HepG2 (cell line): ENCODE data around the gene VIM. TPM values are rescaled to one million over a fixed set of nuclear protein-coding genes. Genes with fewer than 3 reads are reported as not detected.

ENCODE experiments used
- ARNTL ChIP-seq: sonication (generic); formaldehyde crosslinking; IDR thresholded peaks from 2 replicates; pipeline ENCODE4 v1.4.0; 2020; ENCODE audit warnings: mild to moderate bottlenecking, missing genetic modification reagents
- CAMTA2 ChIP-seq: sonication (generic); formaldehyde crosslinking; IDR thresholded peaks from 2 replicates; pipeline ENCODE4 v1.4.0; 2020; ENCODE audit warnings: mild to moderate bottlenecking, missing genetic modification reagents, borderline replicate concordance
- CCAR2 ChIP-seq: fragments of 200-400 bp; formaldehyde crosslinking; optimal IDR thresholded peaks from 2 replicates; pipeline ENCODE3; 2018; ENCODE audit warnings: low read depth, mild to moderate bottlenecking, low read length, moderate library complexity
- FIP1L1 ChIP-seq: fragments of 200-400 bp; formaldehyde crosslinking; IDR thresholded peaks from 2 replicates; pipeline ENCODE4 v1.6.1; 2018; ENCODE audit warnings: low read depth, mild to moderate bottlenecking, low read length, moderate library complexity, borderline replicate concordance; ENCODE audit not compliant: insufficient read depth
- KLF16 ChIP-seq, 2 experiments: sonication (generic) in 1 of 2; formaldehyde crosslinking in 1 of 2; IDR thresholded peaks; 2 replicates each; pipeline versions ENCODE4 v1.6.1 to v1.8.0; 2016 to 2023; ENCODE audit warnings: missing genetic modification reagents in 2 of 2, missing compliant biosample characterization in 1 of 2
- NKX3-1 ChIP-seq: sonication (generic); formaldehyde crosslinking; IDR thresholded peaks from 2 replicates; pipeline ENCODE4 v1.5.0; 2020; ENCODE audit warnings: missing genetic modification reagents
- PHF5A ChIP-seq: IDR thresholded peaks from one replicate; pipeline ENCODE4 v1.6.1; 2018; ENCODE audit warnings: low read depth, missing genetic modification reagents; ENCODE audit not compliant: unreplicated experiment
- POLR2AphosphoS2 ChIP-seq: IDR thresholded peaks from 2 replicates; pipeline ENCODE4 v1.6.1; 2011; ENCODE audit warnings: low read depth, low read length, improper control_type of control experiment
- RFXAP ChIP-seq: sonication (generic); formaldehyde crosslinking; IDR thresholded peaks from 2 replicates; pipeline ENCODE4 v1.4.0; 2020; ENCODE audit warnings: missing genetic modification reagents, borderline replicate concordance
- ZNF24 ChIP-seq: fragments of 450-650 bp; IDR thresholded peaks from 2 replicates; pipeline ENCODE4 v1.6.1; 2017; ENCODE audit warnings: antibody characterized with exemption, mild to moderate bottlenecking
- ZNF326 ChIP-seq: sonication (generic); formaldehyde crosslinking; IDR thresholded peaks from 2 replicates; pipeline ENCODE4 v1.4.0; 2020; ENCODE audit warnings: missing genetic modification reagents, borderline replicate concordance
- ZNF543 ChIP-seq: sonication (generic); formaldehyde crosslinking; IDR thresholded peaks from 2 replicates; pipeline ENCODE4 v1.4.0; 2020; ENCODE audit warnings: mild to moderate bottlenecking, missing genetic modification reagents
- ZNF709 ChIP-seq: sonication (generic); formaldehyde crosslinking; IDR thresholded peaks from 2 replicates; pipeline ENCODE4 v1.5.0; 2020; ENCODE audit warnings: mild to moderate bottlenecking, missing genetic modification reagents
- ZNF878 ChIP-seq: sonication (generic); formaldehyde crosslinking; IDR thresholded peaks from 2 replicates; pipeline ENCODE4 v1.8.1; 2023; ENCODE audit warnings: mild to moderate bottlenecking, missing genetic modification reagents, moderate library complexity
- polyA plus RNA-seq, 8 experiments: library from polyadenylated mRNA; depleted of rRNA in 3 of 8; stranded (reverse) in 7 of 8; unstranded in 1 of 8; fragments of >200 nt; fragmentation: Illumina TruSeq in 4 of 8; extraction: Trizol in 4 of 8; gene quantifications; 2 replicates each; pipeline versions ENCODE4 v1.2.1 to v1.2.3, GENCODE V29; 2011 to 2016; ENCODE audit warnings: low read depth in 4 of 8, missing spikeins in 1 of 8, mixed read lengths in 1 of 8; ENCODE audit not compliant: insufficient read depth in 1 of 8
- total RNA-seq, 5 experiments: library from RNA; depleted of rRNA; stranded (reverse); fragments of >200 nt; fragmentation: Illumina TruSeq; extraction: Trizol; gene quantifications; 2 replicates each; pipeline ENCODE4 v1.2.3, GENCODE V29; 2016; ENCODE audit warnings: low read depth in 1 of 5
- TF ChIP-seq, protein P1 (sequence below): IDR thresholded peaks from 2 replicates; pipeline ENCODE4 v1.6.1; 2012; ENCODE audit warnings: inconsistent platforms
- TF ChIP-seq, protein P2 (sequence below): sonication (generic); formaldehyde crosslinking; IDR thresholded peaks from 2 replicates; pipeline ENCODE4 v1.5.0; 2020; ENCODE audit warnings: mild to moderate bottlenecking, missing genetic modification reagents
- TF ChIP-seq, protein P3 (sequence below): IDR thresholded peaks from 2 replicates; pipeline ENCODE4 v1.6.1; 2018; ENCODE audit warnings: missing genetic modification reagents
- TF ChIP-seq, protein P4 (sequence below): sonication (generic); formaldehyde crosslinking; IDR thresholded peaks from 2 replicates; pipeline ENCODE4 v1.4.0; 2020; ENCODE audit warnings: missing genetic modification reagents
- TF ChIP-seq, protein P5 (sequence below): sonication (generic); formaldehyde crosslinking; IDR thresholded peaks from 2 replicates; pipeline ENCODE4 v1.5.0; 2020; ENCODE audit warnings: missing genetic modification reagents

Gene VIM
- total and polyA plus RNA-seq, 2 of the 13 experiments (the other 11 are each of a cell fraction or from before 2014, with no cell fraction given) = not detected

DNA sequence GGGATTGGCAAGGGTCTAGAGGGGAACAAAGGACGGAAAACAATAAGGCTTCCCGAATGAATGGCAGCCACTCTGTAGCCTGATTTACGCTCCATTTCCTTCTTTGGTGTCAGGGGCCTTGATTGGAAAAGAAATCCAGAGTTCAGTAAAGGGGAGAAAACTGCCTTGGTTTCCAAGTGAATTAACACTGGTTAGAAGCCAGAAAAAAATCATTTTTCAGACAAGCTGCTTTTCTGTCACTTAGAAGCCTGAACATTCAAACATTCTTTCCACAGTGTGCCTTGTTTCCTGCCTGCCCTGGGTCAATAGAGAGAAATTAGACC lies 26.3 kb upstream of the VIM start (continued):
- TF ChIP-seq FIP1L1 (no peak), CAMTA2 (CRISPR knock-in tag) (no peak), ZNF878 (0 out of 2 replicates have a peak, but pooled peaks have one; percentile 9), POLR2AphosphoS2 (no peak), ZNF543 (CRISPR knock-in tag) (0 out of 2 replicates have a peak, but pooled peaks have one; percentile 13), ZNF326 (CRISPR knock-in tag) (no peak), KLF16 (CRISPR knock-in tag; IDR thresholded peaks at IDR 0.05) (no peak), ZNF24 (no peak), NKX3-1 (CRISPR knock-in tag) (no peak), PHF5A (peak; percentile 8), ARNTL (CRISPR knock-in tag) (0 out of 2 replicates have a peak, but pooled peaks have one; percentile 13), RFXAP (CRISPR knock-in tag) (no peak), ZNF709 (CRISPR knock-in tag) (0 out of 2 replicates have a peak, but pooled peaks have one; percentile 15), CCAR2 (peak; percentile 32)
- TF ChIP-seq, protein P1, sequence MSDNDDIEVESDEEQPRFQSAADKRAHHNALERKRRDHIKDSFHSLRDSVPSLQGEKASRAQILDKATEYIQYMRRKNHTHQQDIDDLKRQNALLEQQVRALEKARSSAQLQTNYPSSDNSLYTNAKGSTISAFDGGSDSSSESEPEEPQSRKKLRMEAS = no peak
- TF ChIP-seq, protein P2, sequence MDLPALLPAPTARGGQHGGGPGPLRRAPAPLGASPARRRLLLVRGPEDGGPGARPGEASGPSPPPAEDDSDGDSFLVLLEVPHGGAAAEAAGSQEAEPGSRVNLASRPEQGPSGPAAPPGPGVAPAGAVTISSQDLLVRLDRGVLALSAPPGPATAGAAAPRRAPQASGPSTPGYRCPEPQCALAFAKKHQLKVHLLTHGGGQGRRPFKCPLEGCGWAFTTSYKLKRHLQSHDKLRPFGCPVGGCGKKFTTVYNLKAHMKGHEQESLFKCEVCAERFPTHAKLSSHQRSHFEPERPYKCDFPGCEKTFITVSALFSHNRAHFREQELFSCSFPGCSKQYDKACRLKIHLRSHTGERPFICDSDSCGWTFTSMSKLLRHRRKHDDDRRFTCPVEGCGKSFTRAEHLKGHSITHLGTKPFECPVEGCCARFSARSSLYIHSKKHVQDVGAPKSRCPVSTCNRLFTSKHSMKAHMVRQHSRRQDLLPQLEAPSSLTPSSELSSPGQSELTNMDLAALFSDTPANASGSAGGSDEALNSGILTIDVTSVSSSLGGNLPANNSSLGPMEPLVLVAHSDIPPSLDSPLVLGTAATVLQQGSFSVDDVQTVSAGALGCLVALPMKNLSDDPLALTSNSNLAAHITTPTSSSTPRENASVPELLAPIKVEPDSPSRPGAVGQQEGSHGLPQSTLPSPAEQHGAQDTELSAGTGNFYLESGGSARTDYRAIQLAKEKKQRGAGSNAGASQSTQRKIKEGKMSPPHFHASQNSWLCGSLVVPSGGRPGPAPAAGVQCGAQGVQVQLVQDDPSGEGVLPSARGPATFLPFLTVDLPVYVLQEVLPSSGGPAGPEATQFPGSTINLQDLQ (CRISPR knock-in tag) = no peak
- TF ChIP-seq, protein P3, sequence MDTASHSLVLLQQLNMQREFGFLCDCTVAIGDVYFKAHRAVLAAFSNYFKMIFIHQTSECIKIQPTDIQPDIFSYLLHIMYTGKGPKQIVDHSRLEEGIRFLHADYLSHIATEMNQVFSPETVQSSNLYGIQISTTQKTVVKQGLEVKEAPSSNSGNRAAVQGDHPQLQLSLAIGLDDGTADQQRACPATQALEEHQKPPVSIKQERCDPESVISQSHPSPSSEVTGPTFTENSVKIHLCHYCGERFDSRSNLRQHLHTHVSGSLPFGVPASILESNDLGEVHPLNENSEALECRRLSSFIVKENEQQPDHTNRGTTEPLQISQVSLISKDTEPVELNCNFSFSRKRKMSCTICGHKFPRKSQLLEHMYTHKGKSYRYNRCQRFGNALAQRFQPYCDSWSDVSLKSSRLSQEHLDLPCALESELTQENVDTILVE (CRISPR knock-in tag) = no peak
- TF ChIP-seq, protein P4, sequence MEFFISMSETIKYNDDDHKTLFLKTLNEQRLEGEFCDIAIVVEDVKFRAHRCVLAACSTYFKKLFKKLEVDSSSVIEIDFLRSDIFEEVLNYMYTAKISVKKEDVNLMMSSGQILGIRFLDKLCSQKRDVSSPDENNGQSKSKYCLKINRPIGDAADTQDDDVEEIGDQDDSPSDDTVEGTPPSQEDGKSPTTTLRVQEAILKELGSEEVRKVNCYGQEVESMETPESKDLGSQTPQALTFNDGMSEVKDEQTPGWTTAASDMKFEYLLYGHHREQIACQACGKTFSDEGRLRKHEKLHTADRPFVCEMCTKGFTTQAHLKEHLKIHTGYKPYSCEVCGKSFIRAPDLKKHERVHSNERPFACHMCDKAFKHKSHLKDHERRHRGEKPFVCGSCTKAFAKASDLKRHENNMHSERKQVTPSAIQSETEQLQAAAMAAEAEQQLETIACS (CRISPR knock-in tag) = peak; percentile 11; the same call in 1 of the 2 replicates
- TF ChIP-seq, protein P5, sequence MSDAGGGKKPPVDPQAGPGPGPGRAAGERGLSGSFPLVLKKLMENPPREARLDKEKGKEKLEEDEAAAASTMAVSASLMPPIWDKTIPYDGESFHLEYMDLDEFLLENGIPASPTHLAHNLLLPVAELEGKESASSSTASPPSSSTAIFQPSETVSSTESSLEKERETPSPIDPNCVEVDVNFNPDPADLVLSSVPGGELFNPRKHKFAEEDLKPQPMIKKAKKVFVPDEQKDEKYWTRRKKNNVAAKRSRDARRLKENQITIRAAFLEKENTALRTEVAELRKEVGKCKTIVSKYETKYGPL = 0 out of 2 replicates have a peak, but pooled peaks have one; percentile 0
- TF ChIP-seq, all 625 proteins: peak for 21
